GM23338 (cell line): ENCODE results near the gene ETV3. TPM values are rescaled to one million over a fixed set of nuclear protein-coding genes. Genes with fewer than 3 reads are reported as not detected.

Experiments used
- ATAC-seq: fragments of 200-7000 bp; cut with Tn5 transposase; 3 replicates; pipeline ENCODE4 v1.9.1; 2020
- DNase-seq: peaks from one replicate; pipeline ENCODE4 v3.0.0-alpha.2; 2015; ENCODE audit warnings: low spot score
- H2AFZ ChIP-seq: fragments of 200-600 bp; sonication (generic); 2 replicates; pipeline ENCODE4 v1.8.0; 2016; ENCODE audit warnings: antibody characterized with exemption, mild to moderate bottlenecking, moderate library complexity
- H3F3A ChIP-seq: fragments of 200-600 bp; sonication (generic); replicated peaks from 2 replicates; pipeline ENCODE4 v1.8.0; 2017; ENCODE audit warnings: antibody characterized with exemption, mixed run types, low read depth
- H3K27ac ChIP-seq: fragments of 200-600 bp; sonication (generic); 2 replicates; pipeline ENCODE4 v1.6.1; 2016; ENCODE audit warnings: low read depth
- H3K27me3 ChIP-seq: fragments of 200-600 bp; sonication (generic); 2 replicates; pipeline ENCODE4 v1.8.0; 2016; ENCODE audit warnings: mild to moderate bottlenecking, mixed run types, moderate library complexity; ENCODE audit not compliant: insufficient read depth
- H3K36me3 ChIP-seq: fragments of 200-600 bp; sonication (generic); 2 replicates; pipeline ENCODE4 v1.8.0; 2016; ENCODE audit warnings: mild to moderate bottlenecking; ENCODE audit not compliant: insufficient read depth
- H3K4me1 ChIP-seq: fragments of 200-600 bp; sonication (generic); 2 replicates; pipeline ENCODE4 v1.8.0; 2016; ENCODE audit warnings: mild to moderate bottlenecking, moderate library complexity; ENCODE audit not compliant: insufficient read depth
- H3K4me2 ChIP-seq: fragments of 200-600 bp; sonication (generic); 2 replicates; pipeline ENCODE4 v1.7.1; 2017; ENCODE audit warnings: mixed run types
- H3K4me3 ChIP-seq: fragments of 200-600 bp; sonication (generic); 2 replicates; pipeline ENCODE4 v1.6.1; 2016; ENCODE audit warnings: mixed run types
- H3K79me2 ChIP-seq: fragments of 200-600 bp; sonication (generic); replicated peaks from 2 replicates; pipeline ENCODE4 v1.8.0; 2017; ENCODE audit warnings: mild to moderate bottlenecking; ENCODE audit not compliant: insufficient read depth
- H3K9me2 ChIP-seq: fragments of 200-600 bp; sonication (generic); 2 replicates; pipeline ENCODE4 v1.8.0; 2017; ENCODE audit not compliant: insufficient read depth
- H4K20me1 ChIP-seq: fragments of 200-600 bp; sonication (generic); replicated peaks from 2 replicates; pipeline ENCODE4 v1.8.0; 2017; ENCODE audit warnings: mild to moderate bottlenecking; ENCODE audit not compliant: insufficient read depth
- H3K27ac Mint-ChIP-seq: 2 replicates; pipeline ENCODE4 v1.8.0; 2020; ENCODE audit warnings: inconsistent platforms, mild to moderate bottlenecking, moderate library complexity, mixed read lengths
- H3K27me3 Mint-ChIP-seq: 3 replicates; pipeline ENCODE4 v1.8.0; 2022; ENCODE audit warnings: low read depth, mild to moderate bottlenecking, moderate library complexity, mixed read lengths, inconsistent platforms; ENCODE audit not compliant: insufficient read depth, poor library complexity
- H3K36me3 Mint-ChIP-seq: 3 replicates; pipeline ENCODE4 v1.8.0; 2021; ENCODE audit warnings: low read depth, mild to moderate bottlenecking, inconsistent platforms, moderate library complexity, mixed read lengths
- H3K4me1 Mint-ChIP-seq: 3 replicates; pipeline ENCODE4 v1.8.0; 2020; ENCODE audit warnings: mild to moderate bottlenecking, inconsistent platforms, mixed read lengths
- H3K4me3 Mint-ChIP-seq: 3 replicates; pipeline ENCODE4 v1.8.0; 2021; ENCODE audit warnings: moderate library complexity, mild to moderate bottlenecking, inconsistent platforms, mixed read lengths
- H3K9me3 Mint-ChIP-seq: 3 replicates; pipeline ENCODE4 v1.8.0; 2020; ENCODE audit warnings: moderate library complexity, mild to moderate bottlenecking, inconsistent platforms, mixed read lengths
- polyA plus RNA-seq: library from polyadenylated mRNA; unstranded; fragments of >200 nt; fragmentation: Nextera tagmentation; extraction: Ambion mirVana; gene quantifications from 2 replicates; pipeline ENCODE4 v1.2.1, GENCODE V29; 2016
- total RNA-seq: library from RNA; depleted of rRNA; stranded (reverse); fragments of >200 nt; shearing (Covaris generic); gene quantifications from 2 replicates; pipeline ENCODE4 v1.2.3, GENCODE V29; 2014
- TF ChIP-seq, protein P1 (sequence below): IDR thresholded peaks from 2 replicates; pipeline ENCODE4 v1.6.1; 2016; ENCODE audit warnings: antibody characterized with exemption
- TF ChIP-seq, protein P2 (sequence below), 2 experiments: fragments of 200-600 bp in 1 of 2; sonication (generic) in 1 of 2; conservative IDR thresholded peaks; 2 replicates each; pipeline versions ENCODE4 v1.5.1 to v1.6.1; 2016 to 2017; ENCODE audit warnings: antibody characterized with exemption in 2 of 2, low read depth in 2 of 2, mild to moderate bottlenecking in 2 of 2, moderate library complexity in 1 of 2
- TF ChIP-seq, protein P3 (sequence below): fragments of 250-450 bp; sonication (Bioruptor Pico); IDR thresholded peaks from 2 replicates; pipeline ENCODE4 v1.5.0; 2020; ENCODE audit warnings: mild to moderate bottlenecking, moderate library complexity

Gene ETV3
- total and polyA plus RNA-seq, 2 experiments from 2014 or later, result 8.1 to 19.6 TPM

DNA sequence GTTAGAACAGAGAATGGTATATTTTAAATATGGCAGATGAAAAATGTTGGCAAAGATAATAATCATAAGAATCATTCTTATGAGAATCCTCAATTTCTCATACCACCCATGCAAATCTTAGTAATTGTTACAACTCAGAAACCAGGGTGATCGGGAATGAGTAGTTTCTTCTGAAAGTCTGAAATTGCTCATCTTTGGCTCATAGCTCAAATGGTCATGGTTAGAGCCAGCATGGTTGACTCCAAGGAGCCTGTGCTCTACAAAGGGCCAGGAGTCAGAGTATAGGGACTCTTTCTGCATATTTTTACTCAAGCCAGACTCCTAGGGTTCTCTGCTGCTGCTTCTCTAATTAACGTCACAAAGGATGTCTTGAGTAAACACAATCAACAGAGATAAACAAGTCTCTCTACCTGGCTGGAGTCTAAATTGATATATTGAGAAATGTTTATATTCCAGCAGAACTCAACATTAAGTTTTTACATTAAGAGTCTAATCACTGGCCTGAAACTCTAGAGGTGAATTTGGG lies 1.9 kb upstream of the ETV3 start:
- Histone ChIP-seq H3K79me2 (peaks cover 23% of the 10 kb centered on the region), H3K27ac (no peak overlapping the region), H4K20me1 (peaks cover 22% of the 10 kb centered on the region), H3F3A (peaks cover 5% of the 10 kb centered on the region; the same call in 1 of the 2 replicates), H3K27me3 (peaks cover 9% of the 10 kb centered on the region; the same call in 1 of the 2 replicates), H3K9me2 (no peaks in the 10 kb centered on the region), H3K4me2 (peak overlapping the region; percentile 83), H2AFZ (no peak overlapping the region), H3K36me3 (peaks cover 9% of the 10 kb centered on the region), H3K4me3 (peak overlapping the region; percentile 83; the same call in 1 of the 2 replicates), H3K4me1 (peaks cover 49% of the 10 kb centered on the region)
- H3K36me3 Mint-ChIP-seq, result peaks cover 13% of the 10 kb centered on the region
- H3K27ac Mint-ChIP-seq, result no peak overlapping the region
- TF ChIP-seq, protein P1, sequence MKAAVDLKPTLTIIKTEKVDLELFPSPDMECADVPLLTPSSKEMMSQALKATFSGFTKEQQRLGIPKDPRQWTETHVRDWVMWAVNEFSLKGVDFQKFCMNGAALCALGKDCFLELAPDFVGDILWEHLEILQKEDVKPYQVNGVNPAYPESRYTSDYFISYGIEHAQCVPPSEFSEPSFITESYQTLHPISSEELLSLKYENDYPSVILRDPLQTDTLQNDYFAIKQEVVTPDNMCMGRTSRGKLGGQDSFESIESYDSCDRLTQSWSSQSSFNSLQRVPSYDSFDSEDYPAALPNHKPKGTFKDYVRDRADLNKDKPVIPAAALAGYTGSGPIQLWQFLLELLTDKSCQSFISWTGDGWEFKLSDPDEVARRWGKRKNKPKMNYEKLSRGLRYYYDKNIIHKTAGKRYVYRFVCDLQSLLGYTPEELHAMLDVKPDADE, result no peak
- TF ChIP-seq, protein P2, sequence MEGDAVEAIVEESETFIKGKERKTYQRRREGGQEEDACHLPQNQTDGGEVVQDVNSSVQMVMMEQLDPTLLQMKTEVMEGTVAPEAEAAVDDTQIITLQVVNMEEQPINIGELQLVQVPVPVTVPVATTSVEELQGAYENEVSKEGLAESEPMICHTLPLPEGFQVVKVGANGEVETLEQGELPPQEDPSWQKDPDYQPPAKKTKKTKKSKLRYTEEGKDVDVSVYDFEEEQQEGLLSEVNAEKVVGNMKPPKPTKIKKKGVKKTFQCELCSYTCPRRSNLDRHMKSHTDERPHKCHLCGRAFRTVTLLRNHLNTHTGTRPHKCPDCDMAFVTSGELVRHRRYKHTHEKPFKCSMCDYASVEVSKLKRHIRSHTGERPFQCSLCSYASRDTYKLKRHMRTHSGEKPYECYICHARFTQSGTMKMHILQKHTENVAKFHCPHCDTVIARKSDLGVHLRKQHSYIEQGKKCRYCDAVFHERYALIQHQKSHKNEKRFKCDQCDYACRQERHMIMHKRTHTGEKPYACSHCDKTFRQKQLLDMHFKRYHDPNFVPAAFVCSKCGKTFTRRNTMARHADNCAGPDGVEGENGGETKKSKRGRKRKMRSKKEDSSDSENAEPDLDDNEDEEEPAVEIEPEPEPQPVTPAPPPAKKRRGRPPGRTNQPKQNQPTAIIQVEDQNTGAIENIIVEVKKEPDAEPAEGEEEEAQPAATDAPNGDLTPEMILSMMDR (conservative IDR thresholded peaks at IDR 0.05; ENCODE audit: low read depth in 2 of 2), result no peak
- TF ChIP-seq, protein P3, sequence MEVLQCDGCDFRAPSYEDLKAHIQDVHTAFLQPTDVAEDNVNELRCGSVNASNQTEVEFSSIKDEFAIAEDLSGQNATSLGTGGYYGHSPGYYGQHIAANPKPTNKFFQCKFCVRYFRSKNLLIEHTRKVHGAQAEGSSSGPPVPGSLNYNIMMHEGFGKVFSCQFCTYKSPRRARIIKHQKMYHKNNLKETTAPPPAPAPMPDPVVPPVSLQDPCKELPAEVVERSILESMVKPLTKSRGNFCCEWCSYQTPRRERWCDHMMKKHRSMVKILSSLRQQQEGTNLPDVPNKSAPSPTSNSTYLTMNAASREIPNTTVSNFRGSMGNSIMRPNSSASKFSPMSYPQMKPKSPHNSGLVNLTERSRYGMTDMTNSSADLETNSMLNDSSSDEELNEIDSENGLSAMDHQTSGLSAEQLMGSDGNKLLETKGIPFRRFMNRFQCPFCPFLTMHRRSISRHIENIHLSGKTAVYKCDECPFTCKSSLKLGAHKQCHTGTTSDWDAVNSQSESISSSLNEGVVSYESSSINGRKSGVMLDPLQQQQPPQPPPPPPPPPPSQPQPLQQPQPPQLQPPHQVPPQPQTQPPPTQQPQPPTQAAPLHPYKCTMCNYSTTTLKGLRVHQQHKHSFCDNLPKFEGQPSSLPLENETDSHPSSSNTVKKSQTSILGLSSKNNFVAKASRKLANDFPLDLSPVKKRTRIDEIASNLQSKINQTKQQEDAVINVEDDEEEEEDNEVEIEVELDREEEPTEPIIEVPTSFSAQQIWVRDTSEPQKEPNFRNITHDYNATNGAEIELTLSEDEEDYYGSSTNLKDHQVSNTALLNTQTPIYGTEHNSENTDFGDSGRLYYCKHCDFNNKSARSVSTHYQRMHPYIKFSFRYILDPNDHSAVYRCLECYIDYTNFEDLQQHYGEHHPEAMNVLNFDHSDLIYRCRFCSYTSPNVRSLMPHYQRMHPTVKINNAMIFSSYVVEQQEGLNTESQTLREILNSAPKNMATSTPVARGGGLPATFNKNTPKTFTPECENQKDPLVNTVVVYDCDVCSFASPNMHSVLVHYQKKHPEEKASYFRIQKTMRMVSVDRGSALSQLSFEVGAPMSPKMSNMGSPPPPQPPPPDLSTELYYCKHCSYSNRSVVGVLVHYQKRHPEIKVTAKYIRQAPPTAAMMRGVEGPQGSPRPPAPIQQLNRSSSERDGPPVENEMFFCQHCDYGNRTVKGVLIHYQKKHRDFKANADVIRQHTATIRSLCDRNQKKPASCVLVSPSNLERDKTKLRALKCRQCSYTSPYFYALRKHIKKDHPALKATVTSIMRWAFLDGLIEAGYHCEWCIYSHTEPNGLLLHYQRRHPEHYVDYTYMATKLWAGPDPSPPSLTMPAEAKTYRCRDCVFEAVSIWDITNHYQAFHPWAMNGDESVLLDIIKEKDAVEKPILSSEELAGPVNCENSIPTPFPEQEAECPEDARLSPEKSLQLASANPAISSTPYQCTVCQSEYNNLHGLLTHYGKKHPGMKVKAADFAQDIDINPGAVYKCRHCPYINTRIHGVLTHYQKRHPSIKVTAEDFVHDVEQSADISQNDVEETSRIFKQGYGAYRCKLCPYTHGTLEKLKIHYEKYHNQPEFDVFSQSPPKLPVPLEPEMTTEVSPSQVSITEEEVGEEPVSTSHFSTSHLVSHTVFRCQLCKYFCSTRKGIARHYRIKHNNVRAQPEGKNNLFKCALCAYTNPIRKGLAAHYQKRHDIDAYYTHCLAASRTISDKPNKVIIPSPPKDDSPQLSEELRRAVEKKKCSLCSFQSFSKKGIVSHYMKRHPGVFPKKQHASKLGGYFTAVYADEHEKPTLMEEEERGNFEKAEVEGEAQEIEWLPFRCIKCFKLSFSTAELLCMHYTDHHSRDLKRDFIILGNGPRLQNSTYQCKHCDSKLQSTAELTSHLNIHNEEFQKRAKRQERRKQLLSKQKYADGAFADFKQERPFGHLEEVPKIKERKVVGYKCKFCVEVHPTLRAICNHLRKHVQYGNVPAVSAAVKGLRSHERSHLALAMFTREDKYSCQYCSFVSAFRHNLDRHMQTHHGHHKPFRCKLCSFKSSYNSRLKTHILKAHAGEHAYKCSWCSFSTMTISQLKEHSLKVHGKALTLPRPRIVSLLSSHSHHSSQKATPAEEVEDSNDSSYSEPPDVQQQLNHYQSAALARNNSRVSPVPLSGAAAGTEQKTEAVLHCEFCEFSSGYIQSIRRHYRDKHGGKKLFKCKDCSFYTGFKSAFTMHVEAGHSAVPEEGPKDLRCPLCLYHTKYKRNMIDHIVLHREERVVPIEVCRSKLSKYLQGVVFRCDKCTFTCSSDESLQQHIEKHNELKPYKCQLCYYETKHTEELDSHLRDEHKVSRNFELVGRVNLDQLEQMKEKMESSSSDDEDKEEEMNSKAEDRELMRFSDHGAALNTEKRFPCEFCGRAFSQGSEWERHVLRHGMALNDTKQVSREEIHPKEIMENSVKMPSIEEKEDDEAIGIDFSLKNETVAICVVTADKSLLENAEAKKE (CRISPR knock-in tag), result peak; percentile 29; the same call in 1 of the 2 replicates
- H3K9me3 Mint-ChIP-seq, result no peaks in the 10 kb centered on the region
- H3K4me1 Mint-ChIP-seq, result peaks cover 54% of the 10 kb centered on the region
- peaks cover 13% of the 10 kb centered on the region for H3K27me3 Mint-ChIP-seq
- DNase-seq (peak; percentile 72), ATAC-seq (peak; percentile 31)
- H3K4me3 Mint-ChIP-seq, result no peak overlapping the region; the same call in 2 of the 3 replicates
